ENCODE results near the gene NTSR1. TPM values are rescaled to one million over a fixed set of nuclear protein-coding genes. Genes with fewer than 3 reads are reported as not detected.
A peak's percentile ranks its signal among the peaks of the same experiment; 100 is the strongest.

Gene NTSR1
- total and polyA plus RNA-seq, 2 of the 13 experiments (the other 11 are each of a cell fraction or from before 2014, with no cell fraction given), result 0.09 to 0.12 TPM

- TF ChIP-seq ZNF577 (CRISPR knock-in tag; IDR thresholded peaks at IDR 0.05; ENCODE audit: borderline replicate concordance, low read depth) (no peak), KAT8 (CRISPR knock-in tag; IDR thresholded peaks at IDR 0.05) (0 out of 2 replicates have a peak, but pooled peaks have one; percentile 39), PLSCR1 (CRISPR knock-in tag; IDR thresholded peaks at IDR 0.05; ENCODE audit: borderline replicate concordance) (no peak), ZBTB8A (CRISPR knock-in tag; IDR thresholded peaks at IDR 0.05; ENCODE audit: borderline replicate concordance, low read depth) (no peak), HDAC2 (CRISPR knock-in tag; IDR thresholded peaks at IDR 0.05) (peak; percentile 82), MTA1 (CRISPR knock-in tag; IDR thresholded peaks at IDR 0.05; ENCODE audit: borderline replicate concordance) (no peak), KLF6 (CRISPR knock-in tag; IDR thresholded peaks at IDR 0.05) (no peak), TBX3 (IDR thresholded peaks at IDR 0.05; ENCODE audit: borderline replicate concordance) (no peak), ZNF33B (CRISPR knock-in tag; IDR thresholded peaks at IDR 0.05) (no peak), ZNF552 (CRISPR knock-in tag; IDR thresholded peaks at IDR 0.05; ENCODE audit: borderline replicate concordance) (0 out of 2 replicates have a peak, but pooled peaks have one; percentile 52), KAT7 (CRISPR knock-in tag; IDR thresholded peaks at IDR 0.05; ENCODE audit: borderline replicate concordance) (no peak), ADNP (CRISPR knock-in tag; IDR thresholded peaks at IDR 0.05) (0 out of 2 replicates have a peak, but pooled peaks have one; percentile 75), PBX2 (CRISPR knock-in tag; IDR thresholded peaks at IDR 0.05) (no peak), ZNF574 (CRISPR knock-in tag; IDR thresholded peaks at IDR 0.05) (peak; percentile 65; the same call in 1 of the 2 replicates), HNRNPUL1 (IDR thresholded peaks at IDR 0.05; ENCODE audit: low read depth, low read length) (no peak), ZEB1 (IDR thresholded peaks at IDR 0.05; ENCODE audit: insufficient replicate concordance, low read depth) (peak; percentile 11), ZNF672 (CRISPR knock-in tag; IDR thresholded peaks at IDR 0.05) (no peak), ZBTB20 (CRISPR knock-in tag; IDR thresholded peaks at IDR 0.05; ENCODE audit: borderline replicate concordance, low read depth) (0 out of 2 replicates have a peak, but pooled peaks have one; percentile 50), SALL2 (CRISPR knock-in tag; IDR thresholded peaks at IDR 0.05) (peak; percentile 52; the same call in 1 of the 2 replicates), ZNF816 (CRISPR knock-in tag; IDR thresholded peaks at IDR 0.05; ENCODE audit: borderline replicate concordance) (no peak), ZNF160 (CRISPR knock-in tag; IDR thresholded peaks at IDR 0.05) (peak; percentile 16; the same call in 1 of the 2 replicates), BHLHE40 (IDR thresholded peaks at IDR 0.05; ENCODE audit: low read length) (0 out of 2 replicates have a peak, but pooled peaks have one; percentile 35), ZMYM4 (CRISPR knock-in tag; IDR thresholded peaks at IDR 0.05) (peak; percentile 62; the same call in 1 of the 2 replicates), HMG20B (CRISPR knock-in tag; conservative IDR thresholded peaks at IDR 0.05) (no peak; the same call in 1 of the 2 replicates), POGZ (CRISPR knock-in tag; IDR thresholded peaks at IDR 0.05) (peak; percentile 57)
These were observed 40.1 kb upstream of the NTSR1 start (continued) for GRCh38 chr20:62668441-62669027.
